Activated CD4-positive, alpha-beta T cell treated with anti-CD3 and anti-CD28 coated beads for 36 hours (primary cell): ENCODE results near the gene MAGI1. TPM values are rescaled to one million over a fixed set of nuclear protein-coding genes. Genes with fewer than 3 reads are reported as not detected.

Experiments
- ATAC-seq: fragments of 200-7000 bp; cut with Tn5 transposase; one replicate; pipeline ENCODE4 v1.10.0; 2021; ENCODE audit warnings: mild to moderate bottlenecking, moderate library complexity
- CTCF ChIA-PET: fragments of 350-600 bp; sonication (Branson Sonifier 250); formaldehyde crosslinking; loops from one replicate; lab custom pipeline; 2021; ENCODE audit warnings: antibody characterized with exemption; lab: Charles Lee
- POLR2A ChIA-PET: fragments of 350-600 bp; sonication (Branson Sonifier 250); formaldehyde crosslinking; loops from one replicate; lab custom pipeline; 2021; ENCODE audit warnings: antibody characterized with exemption, inconsistent platforms; lab: Charles Lee
- DNase-seq: peaks from one replicate; pipeline ENCODE4 v3.0.0-alpha.2; 2020
- H3K27ac Mint-ChIP-seq: one replicate; pipeline ENCODE4 v1.8.0; 2021; ENCODE audit warnings: mixed read lengths
- H3K27me3 Mint-ChIP-seq: one replicate; pipeline ENCODE4 v1.8.0; 2021; ENCODE audit warnings: mixed read lengths
- H3K36me3 Mint-ChIP-seq: one replicate; pipeline ENCODE4 v1.8.0; 2021; ENCODE audit warnings: low read depth, mixed read lengths
- H3K4me1 Mint-ChIP-seq: one replicate; pipeline ENCODE4 v1.8.0; 2021; ENCODE audit warnings: mixed read lengths
- H3K4me3 Mint-ChIP-seq: one replicate; pipeline ENCODE4 v1.8.0; 2021; ENCODE audit warnings: mild to moderate bottlenecking, moderate library complexity, mixed read lengths
- H3K9me3 Mint-ChIP-seq: one replicate; pipeline ENCODE4 v1.8.0; 2021; ENCODE audit warnings: low read depth, mixed read lengths
- intact Hi-C, 2 experiments: fragments of 100-400 bp; cut with DNase I in 1 of 2; cut with micrococcal nuclease in 1 of 2; formaldehyde crosslinking; loops; one replicate each; pipeline versions ENCODE4 v1.14.2 to v1.15.1; 2022 to 2024; cut with DNase I, micrococcal nuclease
- total RNA-seq, 2 experiments: library from RNA; stranded (reverse); gene quantifications; one replicate each; pipeline ENCODE4 v1.2.3, GENCODE V29; 2021

MAGI1 gene
- total RNA-seq, 2 experiments from 2014 or later, result 0.09 to 0.18 TPM

DNA sequence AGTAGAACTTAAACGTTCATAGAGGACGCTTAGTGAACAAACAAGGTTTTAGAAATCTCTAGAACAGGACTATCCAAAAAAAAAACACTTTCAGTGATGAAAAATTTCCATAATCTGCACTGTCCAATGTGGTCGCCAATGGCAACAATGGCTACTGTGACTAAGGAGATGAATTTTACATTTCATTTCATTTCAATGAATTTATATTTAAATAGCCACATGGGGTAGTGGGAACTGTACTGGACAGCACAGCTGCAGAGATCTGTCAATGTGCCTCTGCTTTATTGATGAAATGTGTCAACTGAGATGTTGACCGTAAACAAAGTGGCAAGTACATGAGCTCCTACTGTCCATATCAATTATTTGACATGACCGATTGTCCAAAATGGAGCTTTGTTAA is 222.5 kb downstream of the MAGI1 start:
- Mint-ChIP-seq H3K27me3 (no peaks in the 10 kb centered on the region), H3K4me1 (no peaks in the 10 kb centered on the region), H3K4me3 (no peak overlapping the region), H3K9me3 (no peaks in the 10 kb centered on the region), H3K36me3 (no peaks in the 10 kb centered on the region), H3K27ac (no peak overlapping the region)
- ATAC-seq (no peak), DNase-seq (no peak)
- ChIA-PET CTCF (no interaction called here), POLR2A (interaction anchor here (0.6 kb wide), 1 partner anchor 1986 kb away, joined by 3 read pairs; no protein-coding TSS in a partner anchor)
- intact Hi-C loops, result no loop called here

DNA sequence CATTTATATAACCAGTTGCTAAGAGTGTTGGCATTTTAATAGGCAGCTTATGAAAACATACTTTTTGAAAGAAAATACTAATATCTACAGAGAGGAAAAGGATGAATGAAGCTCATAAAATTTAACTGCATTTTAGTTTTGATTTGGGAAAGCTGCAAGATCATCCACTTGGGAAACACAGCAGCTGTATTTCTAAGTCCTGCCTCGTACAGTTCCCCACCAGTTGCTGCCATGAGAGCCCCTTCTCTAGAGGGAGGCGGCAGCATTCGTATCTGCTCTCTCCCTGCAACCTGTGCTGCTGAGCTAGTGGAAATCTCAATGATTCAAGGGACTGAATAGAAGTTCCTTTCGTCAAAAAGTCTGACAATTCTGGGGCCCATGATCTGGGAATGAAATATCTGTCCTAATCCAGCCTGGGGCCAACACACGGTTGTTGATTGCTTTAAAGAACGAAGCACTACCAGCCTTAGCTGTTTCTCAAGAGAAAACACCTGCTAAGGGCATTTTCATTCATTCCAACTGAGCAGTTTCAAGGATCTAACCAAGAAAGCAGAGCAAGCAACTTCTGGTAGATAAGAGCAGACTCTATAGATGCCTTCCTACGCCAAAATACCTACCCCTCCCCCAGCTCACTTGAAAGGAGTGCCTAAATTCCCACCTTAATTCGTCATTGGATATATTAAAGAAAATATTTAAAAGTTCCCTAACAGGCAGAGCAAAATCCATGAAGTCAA is 223.7 kb downstream of the MAGI1 start:
- intact Hi-C loops, result no loop called here
- DNase-seq (no peak), ATAC-seq (no peak)
- Mint-ChIP-seq H3K4me1 (no peaks in the 10 kb centered on the region), H3K4me3 (no peak overlapping the region), H3K9me3 (no peaks in the 10 kb centered on the region), H3K27me3 (no peaks in the 10 kb centered on the region), H3K36me3 (no peaks in the 10 kb centered on the region), H3K27ac (no peak overlapping the region)
- ChIA-PET POLR2A (no interaction called here), CTCF (no interaction called here)

DNA sequence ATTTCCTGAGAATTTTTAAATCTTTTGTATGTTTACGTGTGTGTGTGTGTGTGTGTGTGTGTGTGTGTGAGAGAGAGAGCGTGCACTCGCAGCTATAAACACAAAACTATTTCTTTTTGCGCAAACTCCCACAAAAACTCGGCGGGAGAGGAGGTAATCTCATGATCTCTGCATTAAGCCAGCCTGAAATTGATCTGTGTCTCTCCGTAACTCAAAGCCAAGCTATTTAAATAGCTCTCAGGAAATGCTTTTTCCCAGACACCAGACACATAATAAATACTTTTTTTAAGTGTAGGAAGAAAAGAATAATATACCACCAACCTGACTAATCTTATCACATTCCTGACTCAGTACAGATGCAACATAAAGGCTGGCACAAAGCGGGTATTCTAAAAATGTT is 226.8 kb downstream of the MAGI1 start:
- ChIA-PET POLR2A (no interaction called here), CTCF (interaction anchor here (0.9 kb wide), 1 partner anchor 16 kb away, joined by 3 read pairs; no protein-coding TSS in a partner anchor)
- no peak overlapping the region for H3K27ac Mint-ChIP-seq
- DNase-seq (no peak), ATAC-seq (no peak)
- intact Hi-C loops, result no loop called here
- H3K36me3 Mint-ChIP-seq, result no peaks in the 10 kb centered on the region
- no peaks in the 10 kb centered on the region for H3K27me3 Mint-ChIP-seq
- H3K4me3 Mint-ChIP-seq, result no peak overlapping the region
- no peaks in the 10 kb centered on the region for H3K4me1 Mint-ChIP-seq
- peaks cover 2% of the 10 kb centered on the region for H3K9me3 Mint-ChIP-seq

DNA sequence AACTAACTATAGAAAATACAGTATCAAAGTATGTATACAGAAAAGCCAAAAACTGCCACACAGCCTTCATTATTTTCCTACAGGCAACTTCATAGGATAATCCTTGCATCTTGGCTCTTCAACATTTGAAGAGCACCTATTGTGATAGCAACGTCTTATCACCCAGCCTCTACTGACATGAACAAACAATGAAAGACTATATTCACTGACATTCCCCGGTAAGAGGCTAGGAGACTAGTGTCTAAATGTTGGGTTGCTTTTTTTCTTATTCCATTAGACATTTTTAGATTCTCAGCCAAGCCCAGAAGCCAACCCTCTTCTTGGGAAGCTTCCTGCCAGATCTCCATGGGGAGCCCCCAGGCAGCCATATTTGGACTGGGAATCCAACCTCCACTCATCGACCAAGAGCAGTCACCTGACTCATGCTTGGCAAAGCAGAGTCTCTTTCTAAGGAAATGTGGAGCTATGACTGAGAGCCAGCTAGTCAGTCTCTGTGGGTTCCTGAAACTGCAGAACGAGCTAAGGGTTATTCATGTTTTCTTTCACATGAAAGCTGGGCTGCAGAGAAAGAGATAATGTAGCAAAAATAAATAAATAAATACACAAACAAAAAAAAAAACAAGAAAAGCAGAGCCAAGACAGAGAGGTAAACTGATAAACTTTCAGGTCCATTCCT is 227.5 kb downstream of the MAGI1 start:
- no peak overlapping the region for H3K4me3 Mint-ChIP-seq
- ATAC-seq, result no peak
- no peaks in the 10 kb centered on the region for H3K36me3 Mint-ChIP-seq
- intact Hi-C loops, result no loop called here
- POLR2A ChIA-PET, result no interaction called here
- DNase-seq, result no peak
- no peaks in the 10 kb centered on the region for H3K27me3 Mint-ChIP-seq
- CTCF ChIA-PET, result interaction anchor here (0.9 kb wide), 1 partner anchor 17 kb away, joined by 3 read pairs; no protein-coding TSS in a partner anchor
- no peaks in the 10 kb centered on the region for H3K4me1 Mint-ChIP-seq
- H3K9me3 Mint-ChIP-seq, result peaks cover 2% of the 10 kb centered on the region
- no peak overlapping the region for H3K27ac Mint-ChIP-seq

DNA sequence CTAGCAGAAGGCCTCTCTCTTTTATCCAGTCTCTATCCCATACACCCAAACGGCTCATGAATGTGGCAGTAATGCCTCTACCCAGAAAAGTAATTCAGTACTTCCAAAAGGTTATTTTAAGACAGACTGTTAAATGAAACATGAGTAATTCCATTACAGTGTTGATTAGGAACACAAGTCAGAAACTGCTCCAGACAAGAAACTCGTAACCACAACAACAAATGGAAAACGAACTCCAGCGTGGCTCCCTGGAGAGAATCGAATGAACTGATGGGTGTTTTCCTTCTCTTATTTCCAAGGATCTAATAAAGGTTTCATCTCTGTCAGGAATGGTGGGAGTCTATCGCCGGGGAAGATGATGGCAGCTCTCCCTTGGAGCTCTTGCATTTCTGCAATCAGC is 228.4 kb downstream of the MAGI1 start:
- DNase-seq (no peak), ATAC-seq (no peak)
- ChIA-PET CTCF (no interaction called here), POLR2A (no interaction called here)
- Mint-ChIP-seq H3K4me1 (no peaks in the 10 kb centered on the region), H3K4me3 (no peak overlapping the region), H3K27ac (no peak overlapping the region), H3K27me3 (no peaks in the 10 kb centered on the region), H3K9me3 (peaks cover 2% of the 10 kb centered on the region), H3K36me3 (no peaks in the 10 kb centered on the region)
- intact Hi-C loops, result no loop called here

DNA sequence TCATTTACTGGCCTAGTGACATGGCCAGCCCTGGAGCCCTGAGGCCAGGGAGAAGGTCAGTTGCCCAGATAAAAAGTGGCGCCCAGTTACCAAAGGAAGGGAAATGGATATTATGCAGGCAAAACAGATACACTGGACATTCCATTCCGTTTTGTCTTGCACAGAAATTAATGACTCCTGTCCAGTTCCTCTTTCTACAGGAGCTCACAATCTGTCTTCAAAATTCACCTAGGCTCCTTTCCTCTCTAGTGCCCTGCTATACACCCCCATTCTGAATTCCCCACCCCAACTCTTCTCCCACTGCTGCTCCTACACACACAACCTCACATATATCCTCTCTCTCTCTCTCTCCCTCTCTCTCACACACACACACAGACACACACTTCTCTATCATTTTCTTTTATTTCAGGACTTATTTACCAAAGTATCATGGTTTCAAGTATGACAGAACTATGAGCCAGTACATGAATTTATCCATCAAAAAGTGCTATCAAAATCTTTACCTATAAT is 229.0 kb downstream of the MAGI1 start:
- Mint-ChIP-seq H3K27me3 (no peaks in the 10 kb centered on the region), H3K4me1 (no peaks in the 10 kb centered on the region), H3K36me3 (no peaks in the 10 kb centered on the region), H3K4me3 (no peak overlapping the region), H3K27ac (no peak overlapping the region), H3K9me3 (peaks cover 6% of the 10 kb centered on the region)
- DNase-seq (no peak), ATAC-seq (no peak)
- POLR2A ChIA-PET, result no interaction called here
- intact Hi-C loops, result no loop called here
- CTCF ChIA-PET, result no interaction called here

DNA sequence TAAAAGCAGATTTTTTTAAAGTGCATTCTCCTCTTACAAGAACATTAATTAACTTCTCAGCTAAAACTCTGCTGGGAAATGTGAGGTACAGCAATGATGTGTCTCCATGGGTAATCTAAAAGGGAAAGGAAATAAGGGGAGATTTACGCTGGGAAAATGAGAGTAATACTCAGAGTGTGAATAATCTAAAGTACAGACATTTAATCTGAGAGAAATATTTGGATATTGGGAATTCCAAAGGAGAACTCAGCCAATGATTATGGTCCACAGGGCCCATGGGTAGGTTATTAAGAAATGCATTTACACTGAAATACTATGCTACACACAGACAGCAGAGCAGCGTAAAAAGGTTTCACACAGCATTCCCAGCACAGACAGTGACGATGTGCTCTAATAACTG is 229.9 kb downstream of the MAGI1 start:
- Mint-ChIP-seq H3K4me3 (no peak overlapping the region), H3K36me3 (no peaks in the 10 kb centered on the region), H3K9me3 (peaks cover 6% of the 10 kb centered on the region), H3K27me3 (no peaks in the 10 kb centered on the region), H3K4me1 (no peaks in the 10 kb centered on the region), H3K27ac (no peak overlapping the region)
- no peak for ATAC-seq
- no peak for DNase-seq
- POLR2A ChIA-PET, result no interaction called here
- intact Hi-C loops, result no loop called here
- CTCF ChIA-PET, result no interaction called here

DNA sequence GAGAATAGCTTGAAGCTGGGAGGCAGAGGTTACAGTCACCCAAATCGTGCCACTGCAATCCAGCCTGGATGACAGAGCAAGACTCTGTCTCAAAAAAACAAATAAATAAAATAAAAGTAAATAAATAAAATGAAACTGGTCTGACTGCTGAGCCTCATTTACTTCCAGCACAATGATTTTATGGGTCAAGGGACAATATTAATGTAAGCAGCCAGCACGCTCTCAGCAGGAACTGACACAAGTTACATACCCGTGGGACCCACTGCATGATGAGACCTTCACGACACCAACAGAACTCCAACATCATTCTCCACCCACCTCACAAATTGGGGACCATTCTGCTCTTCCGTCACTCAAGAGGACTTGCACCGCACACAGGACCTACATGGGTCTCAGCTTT is 230.3 kb downstream of the MAGI1 start:
- H3K4me3 Mint-ChIP-seq, result no peak overlapping the region
- no peak overlapping the region for H3K27ac Mint-ChIP-seq
- ChIA-PET POLR2A (no interaction called here), CTCF (no interaction called here)
- no peaks in the 10 kb centered on the region for H3K36me3 Mint-ChIP-seq
- ATAC-seq (no peak), DNase-seq (no peak)
- no peaks in the 10 kb centered on the region for H3K27me3 Mint-ChIP-seq
- no peaks in the 10 kb centered on the region for H3K4me1 Mint-ChIP-seq
- intact Hi-C loops, result no loop called here
- peaks cover 6% of the 10 kb centered on the region for H3K9me3 Mint-ChIP-seq

DNA sequence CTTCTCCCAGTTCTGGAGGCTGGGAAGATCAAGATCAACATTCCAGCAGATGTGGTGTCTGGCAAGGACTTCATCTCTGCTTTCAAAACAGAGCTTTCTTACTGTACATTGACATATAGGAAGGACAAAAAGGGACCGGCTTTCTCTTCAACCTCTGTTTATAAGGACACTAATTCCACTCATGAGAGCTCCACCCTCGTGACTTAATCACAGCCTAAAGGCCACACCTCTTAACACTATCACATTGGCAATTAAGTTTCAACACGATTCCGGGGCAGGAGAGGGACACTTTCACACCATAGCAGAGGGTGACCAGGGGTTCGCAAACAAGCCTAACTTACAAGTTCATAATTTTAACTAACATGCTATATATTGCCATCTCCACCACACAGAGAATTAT is 231.5 kb downstream of the MAGI1 start:
- Mint-ChIP-seq H3K4me3 (no peak overlapping the region), H3K27ac (no peak overlapping the region), H3K4me1 (no peaks in the 10 kb centered on the region), H3K9me3 (peaks cover 6% of the 10 kb centered on the region), H3K27me3 (no peaks in the 10 kb centered on the region), H3K36me3 (no peaks in the 10 kb centered on the region)
- intact Hi-C loops, result no loop called here
- ChIA-PET CTCF (no interaction called here), POLR2A (no interaction called here)
- DNase-seq (no peak), ATAC-seq (no peak)

DNA sequence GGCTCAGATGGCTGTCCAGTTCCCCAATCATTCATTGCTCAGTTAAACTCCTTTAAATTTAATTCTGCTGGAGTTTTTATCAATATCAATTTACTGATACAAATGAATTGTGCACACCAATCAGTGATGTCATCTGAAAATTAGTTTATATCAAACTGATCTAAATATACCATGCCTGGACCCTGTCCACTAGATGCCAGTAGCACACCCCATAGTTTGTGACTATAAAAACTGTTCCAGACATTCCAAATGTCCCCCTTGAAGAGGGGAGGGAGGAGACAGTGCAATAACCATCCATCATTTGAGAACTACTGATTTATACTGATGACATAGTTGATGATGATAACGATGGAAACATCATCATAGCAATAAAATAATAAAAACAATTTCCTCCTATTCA is 232.1 kb downstream of the MAGI1 start:
- POLR2A ChIA-PET, result no interaction called here
- intact Hi-C loops, result no loop called here
- no peaks in the 10 kb centered on the region for H3K4me1 Mint-ChIP-seq

DNA sequence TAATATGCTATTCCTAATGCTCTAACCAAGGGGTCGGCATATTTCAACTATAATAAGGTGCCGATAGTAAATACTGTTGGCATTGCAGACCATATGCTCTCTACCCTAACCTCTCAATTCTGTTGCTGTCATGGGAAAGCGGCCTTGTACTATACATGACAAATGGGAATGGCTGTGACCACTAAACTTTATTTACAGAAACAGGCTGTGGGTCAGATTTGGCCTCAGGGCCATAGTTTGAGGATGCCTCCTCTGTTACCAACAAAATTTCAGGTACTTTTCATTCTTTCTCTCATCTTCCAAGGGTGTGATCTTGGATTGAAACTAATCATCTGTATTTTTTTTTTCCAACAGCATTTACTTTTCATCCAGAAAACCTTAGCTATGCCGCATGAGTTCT is 242.0 kb downstream of the MAGI1 start:
- H3K4me3 Mint-ChIP-seq, result no peak overlapping the region
- no peaks in the 10 kb centered on the region for H3K36me3 Mint-ChIP-seq

More for the DNA sequence above, 232.1 kb downstream of the MAGI1 start:
- no peak overlapping the region for H3K27ac Mint-ChIP-seq
- ATAC-seq, result no peak
- no peak for DNase-seq
- H3K4me3 Mint-ChIP-seq, result no peak overlapping the region
- H3K9me3 Mint-ChIP-seq, result peaks cover 6% of the 10 kb centered on the region
- CTCF ChIA-PET, result interaction anchor here (0.6 kb wide), 2 partner anchors 35 to 973 kb away, joined by 3 to 4 read pairs; no protein-coding TSS in a partner anchor
- no peaks in the 10 kb centered on the region for H3K36me3 Mint-ChIP-seq
- H3K27me3 Mint-ChIP-seq, result no peaks in the 10 kb centered on the region

DNA sequence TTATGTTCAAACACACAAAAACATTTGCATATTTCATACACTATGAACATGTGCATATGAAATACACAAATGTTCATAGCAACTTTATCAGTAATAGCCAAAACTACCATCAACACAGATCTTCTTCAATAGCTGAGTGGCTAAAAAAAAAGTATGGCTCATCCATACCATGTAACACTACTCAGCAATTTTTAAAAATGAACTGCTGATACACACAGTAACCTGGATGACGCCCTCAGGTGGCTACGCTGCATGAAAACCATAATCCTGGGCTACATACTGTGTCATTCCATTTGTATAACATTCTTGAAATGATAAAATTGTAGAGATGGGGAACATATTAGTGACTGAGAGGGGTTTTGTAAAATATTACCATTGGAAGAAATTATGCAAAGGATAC is 243.6 kb downstream of the MAGI1 start:
- Mint-ChIP-seq H3K4me3 (no peak overlapping the region), H3K36me3 (no peaks in the 10 kb centered on the region), H3K9me3 (no peaks in the 10 kb centered on the region), H3K4me1 (no peaks in the 10 kb centered on the region), H3K27ac (no peak overlapping the region), H3K27me3 (no peaks in the 10 kb centered on the region)
- intact Hi-C loops, result no loop called here
- ChIA-PET POLR2A (no interaction called here), CTCF (no interaction called here)
- DNase-seq, result no peak
- no peak for ATAC-seq

More for the DNA sequence above, 242.0 kb downstream of the MAGI1 start:
- ChIA-PET CTCF (interaction anchor here (0.5 to 0.6 kb wide), 2 partner anchors 58 to 410 kb away, joined by 3 to 4 read pairs; no protein-coding TSS in a partner anchor), POLR2A (no interaction called here)
- DNase-seq (no peak), ATAC-seq (no peak)
- Mint-ChIP-seq H3K4me1 (no peaks in the 10 kb centered on the region), H3K27me3 (no peaks in the 10 kb centered on the region), H3K9me3 (no peaks in the 10 kb centered on the region), H3K27ac (no peak overlapping the region)
- intact Hi-C loops, result no loop called here
